MM.1S (cell line): Measurements from ENCODE around the gene HGFAC.

Experiments
- DNase-seq: peaks from one replicate; pipeline ENCODE4 v3.0.0-alpha.2; 2015
- H2AFZ ChIP-seq: fragments of 300-600 bp; sonication (generic); 2 replicates; pipeline ENCODE4 v1.6.0; 2016; ENCODE audit warnings: antibody characterized with exemption, low read length
- H3F3A ChIP-seq: fragments of 300-600 bp; sonication (generic); 2 replicates; pipeline ENCODE4 v1.6.1; 2016; ENCODE audit warnings: mild to moderate bottlenecking, antibody characterized with exemption, low read length, moderate library complexity, mixed read lengths; ENCODE audit not compliant: insufficient read depth
- H3K27ac ChIP-seq: fragments of 300-600 bp; sonication (generic); 2 replicates; pipeline ENCODE4 v1.5.1; 2016; ENCODE audit warnings: mild to moderate bottlenecking, low read length
- H3K27me3 ChIP-seq: fragments of 300-600 bp; sonication (generic); replicated peaks from 2 replicates; pipeline ENCODE4 v1.6.0; 2016; ENCODE audit warnings: low read length; ENCODE audit not compliant: insufficient read depth
- H3K36me3 ChIP-seq: fragments of 300-600 bp; sonication (generic); replicated peaks from 2 replicates; pipeline ENCODE4 v1.6.1; 2016; ENCODE audit warnings: mild to moderate bottlenecking, low read length, mixed read lengths; ENCODE audit not compliant: insufficient read depth
- H3K4me1 ChIP-seq: fragments of 300-600 bp; sonication (generic); 2 replicates; pipeline ENCODE4 v1.6.1; 2016; ENCODE audit warnings: low read length, mixed read lengths
- H3K4me2 ChIP-seq: fragments of 300-600 bp; sonication (generic); 2 replicates; pipeline ENCODE4 v1.6.0; 2016; ENCODE audit warnings: low read depth, low read length
- H3K4me3 ChIP-seq: fragments of 300-600 bp; sonication (generic); 2 replicates; pipeline ENCODE4 v1.5.1; 2016; ENCODE audit warnings: low read length, mixed read lengths
- H3K79me2 ChIP-seq: fragments of 300-600 bp; sonication (generic); 2 replicates; pipeline ENCODE4 v1.6.1; 2016; ENCODE audit warnings: mixed run types, low read length, mixed read lengths
- H3K9ac ChIP-seq: fragments of 300-600 bp; sonication (generic); 2 replicates; pipeline ENCODE4 v1.6.1; 2016; ENCODE audit warnings: low read length, mixed read lengths
- H3K9me2 ChIP-seq: fragments of 300-600 bp; sonication (generic); replicated peaks from 2 replicates; pipeline ENCODE4 v1.6.1; 2016; ENCODE audit warnings: mild to moderate bottlenecking, low read length, mixed read lengths; ENCODE audit not compliant: insufficient read depth
- H3K9me3 ChIP-seq: fragments of 300-600 bp; sonication (generic); replicated peaks from 2 replicates; pipeline ENCODE4 v1.6.1; 2016; ENCODE audit warnings: mild to moderate bottlenecking, low read length, mixed read lengths; ENCODE audit not compliant: insufficient read depth
- H4K20me1 ChIP-seq: fragments of 300-600 bp; sonication (generic); 2 replicates; pipeline ENCODE4 v1.6.1; 2016; ENCODE audit warnings: mild to moderate bottlenecking, low read length, moderate library complexity, mixed read lengths; ENCODE audit not compliant: insufficient read depth
- CTCF ChIP-seq: fragments of 300-600 bp; sonication (generic); IDR thresholded peaks from 2 replicates; pipeline ENCODE4 v1.5.1; 2016; ENCODE audit warnings: antibody characterized with exemption, low read length, mixed read lengths
- EZH2 ChIP-seq: fragments of 300-600 bp; sonication (generic); optimal IDR thresholded peaks from 2 replicates; pipeline ENCODE3; 2017; ENCODE audit warnings: low read depth, mild to moderate bottlenecking, antibody characterized with exemption, low read length, mixed read lengths
- EZH2phosphoT487 ChIP-seq: fragments of 300-600 bp; sonication (generic); IDR thresholded peaks from 2 replicates; pipeline ENCODE4 v1.6.1; 2018; ENCODE audit warnings: antibody characterized with exemption, low read length

Gene HGFAC

GRCh38 chr4:3443750-3444309, 2.1 kb downstream of the HGFAC start:
- peaks cover 51% of the 10 kb centered on the region for H3K27me3 ChIP-seq
- H2AFZ ChIP-seq: no peak overlapping the region
- H3K36me3 ChIP-seq: no peaks in the 10 kb centered on the region
- no peaks in the 10 kb centered on the region for H3K9me3 ChIP-seq
- DNase-seq: no peak
- no peaks in the 10 kb centered on the region for H3K79me2 ChIP-seq
- no peak overlapping the region for H3K9ac ChIP-seq
- no peaks in the 10 kb centered on the region for H3K4me1 ChIP-seq
- H3K4me2 ChIP-seq: no peak overlapping the region
- H3K4me3 ChIP-seq: no peak overlapping the region
- no peaks in the 10 kb centered on the region for H4K20me1 ChIP-seq
- TF ChIP-seq CTCF (no peak), EZH2phosphoT487 (no peak), EZH2 (no peak)
- H3K27ac ChIP-seq: no peak overlapping the region
- no peaks in the 10 kb centered on the region for H3F3A ChIP-seq
- H3K9me2 ChIP-seq: no peaks in the 10 kb centered on the region

- Histone ChIP-seq H3K4me2 (no peak overlapping the region), H3F3A (no peaks in the 10 kb centered on the region), H4K20me1 (no peaks in the 10 kb centered on the region), H3K79me2 (no peaks in the 10 kb centered on the region), H3K9me2 (no peaks in the 10 kb centered on the region), H3K9me3 (no peaks in the 10 kb centered on the region), H2AFZ (no peak overlapping the region), H3K27me3 (peaks cover 58% of the 10 kb centered on the region), H3K4me1 (no peaks in the 10 kb centered on the region), H3K9ac (no peak overlapping the region), H3K27ac (no peak overlapping the region), H3K36me3 (no peaks in the 10 kb centered on the region), H3K4me3 (no peak overlapping the region)
- DNase-seq: no peak
- no peak for TF ChIP-seq EZH2
- no peak for TF ChIP-seq CTCF
- no peak for TF ChIP-seq EZH2phosphoT487
Observed at GRCh38 chr4:3444351-3445110, 2.8 kb downstream of the HGFAC start.

- Histone ChIP-seq H3K4me2 (no peak overlapping the region), H3K9ac (no peak overlapping the region), H3K9me3 (no peaks in the 10 kb centered on the region), H3F3A (no peaks in the 10 kb centered on the region), H3K27ac (no peak overlapping the region), H4K20me1 (no peaks in the 10 kb centered on the region), H2AFZ (no peak overlapping the region), H3K4me1 (no peaks in the 10 kb centered on the region), H3K4me3 (no peak overlapping the region), H3K79me2 (no peaks in the 10 kb centered on the region), H3K36me3 (no peaks in the 10 kb centered on the region), H3K9me2 (no peaks in the 10 kb centered on the region), H3K27me3 (peaks cover 66% of the 10 kb centered on the region)
- no peak for DNase-seq
- no peak for TF ChIP-seq CTCF
- no peak for TF ChIP-seq EZH2
Observed at GRCh38 chr4:3445111-3445820, 3.5 kb downstream of the HGFAC start.
